GM18868 (cell line): ENCODE measurements around the gene SLC22A15.

Experiments used
- ATAC-seq: cut with Tn5 transposase; IDR thresholded peaks from one replicate; pipeline ENCODE4 v1.9.1; 2021; ENCODE audit warnings: mild to moderate bottlenecking, moderate library complexity; ENCODE audit not compliant: unreplicated experiment

Gene SLC22A15

DNA sequence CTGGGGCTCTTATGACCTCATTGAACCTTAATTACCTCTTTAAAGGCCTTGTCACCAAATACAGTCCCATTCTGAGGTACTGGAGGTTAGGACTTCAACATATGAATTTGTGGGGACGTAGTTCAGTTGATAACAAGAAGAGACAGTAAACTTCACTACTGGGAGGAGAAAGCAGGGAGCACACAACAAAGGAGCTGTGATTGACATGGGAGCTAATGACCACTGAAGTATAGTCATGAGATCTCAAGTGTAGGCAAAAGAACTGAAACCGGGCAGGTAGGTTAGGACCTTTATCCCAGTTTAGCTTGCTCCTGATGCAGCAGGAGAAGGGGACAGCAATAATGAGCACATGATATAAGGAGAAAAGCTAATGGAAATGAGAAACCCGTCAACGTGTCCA, 123.1 kb downstream of the SLC22A15 start:
- ATAC-seq, result no peak

DNA sequence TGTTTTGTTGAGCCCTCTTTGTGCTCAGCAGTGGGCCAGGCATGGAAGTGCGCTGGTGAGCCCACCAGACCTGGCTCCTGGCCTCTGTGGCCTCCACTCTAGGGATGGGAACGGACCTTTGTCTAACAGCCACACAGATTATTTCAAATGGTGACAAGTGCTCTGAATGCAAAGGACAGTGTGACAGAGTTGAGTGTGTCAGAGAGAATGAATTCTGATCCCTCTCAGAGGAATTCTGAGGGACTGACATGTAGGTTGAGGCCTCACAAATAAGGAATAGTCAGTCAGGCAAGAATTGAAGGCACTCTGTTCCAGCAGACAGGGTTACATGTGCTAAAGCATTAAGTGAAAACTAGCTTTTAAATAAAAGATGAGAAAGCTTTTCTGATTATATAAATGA, 123.6 kb downstream of the SLC22A15 start:
- no peak for ATAC-seq

DNA sequence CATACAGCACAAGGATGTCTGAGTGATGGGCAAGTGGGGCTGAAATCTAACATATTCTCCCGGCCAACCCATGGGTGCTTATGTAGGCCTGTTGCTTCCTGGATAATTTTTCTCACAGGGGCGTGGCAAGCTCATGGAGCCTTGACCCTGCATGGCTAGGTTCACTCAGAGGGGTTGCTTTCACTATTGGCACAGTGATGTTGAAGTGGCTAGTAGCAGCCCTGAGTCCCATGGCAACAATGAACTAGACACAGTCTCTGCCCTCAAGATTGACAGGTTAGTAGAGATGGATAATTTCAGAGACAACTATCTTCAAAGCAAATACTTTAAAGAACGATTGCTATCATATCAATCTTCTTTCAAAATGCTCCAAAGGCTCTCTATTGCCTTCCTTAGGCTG, 128.4 kb downstream of the SLC22A15 start:
- ATAC-seq, result peak; percentile 62

DNA sequence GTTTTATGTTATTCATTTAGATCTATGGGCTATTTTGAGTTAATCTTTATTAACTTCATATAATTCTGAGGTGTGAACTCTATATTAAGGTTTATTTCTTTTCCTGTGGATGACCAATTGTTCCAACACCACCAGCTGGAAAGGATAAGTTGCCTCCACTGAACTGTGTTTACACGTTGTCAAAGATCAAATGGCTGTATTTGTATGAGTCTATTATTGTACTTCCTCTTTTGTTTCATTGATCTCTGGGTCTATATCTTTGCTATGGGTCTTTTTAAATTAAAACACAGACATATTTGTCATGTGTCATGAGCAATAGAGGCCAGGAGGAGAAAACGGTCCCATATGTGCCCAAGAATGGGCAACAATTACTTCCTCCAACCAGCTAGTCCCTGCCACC, 129.7 kb downstream of the SLC22A15 start:
- no peak for ATAC-seq

DNA sequence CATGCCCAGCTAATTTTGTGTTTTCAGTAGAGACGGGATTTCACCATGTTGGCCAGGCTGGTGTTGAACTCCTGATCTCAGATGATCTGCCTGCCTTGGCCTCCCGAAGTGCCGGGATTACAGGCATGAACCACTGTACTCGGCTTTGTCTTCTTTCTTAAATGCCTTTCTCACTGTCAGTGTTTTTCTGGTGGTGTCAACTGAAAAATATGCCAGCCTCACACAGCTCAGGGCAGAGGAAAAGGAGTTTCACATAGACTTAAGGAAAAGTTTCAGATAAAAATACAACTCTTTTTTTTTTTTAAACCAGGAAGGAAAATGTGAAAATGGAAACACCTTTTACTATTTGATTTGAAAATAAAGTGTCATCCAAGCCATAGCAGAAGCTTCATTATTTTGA, 130.3 kb downstream of the SLC22A15 start:
- no peak for ATAC-seq

DNA sequence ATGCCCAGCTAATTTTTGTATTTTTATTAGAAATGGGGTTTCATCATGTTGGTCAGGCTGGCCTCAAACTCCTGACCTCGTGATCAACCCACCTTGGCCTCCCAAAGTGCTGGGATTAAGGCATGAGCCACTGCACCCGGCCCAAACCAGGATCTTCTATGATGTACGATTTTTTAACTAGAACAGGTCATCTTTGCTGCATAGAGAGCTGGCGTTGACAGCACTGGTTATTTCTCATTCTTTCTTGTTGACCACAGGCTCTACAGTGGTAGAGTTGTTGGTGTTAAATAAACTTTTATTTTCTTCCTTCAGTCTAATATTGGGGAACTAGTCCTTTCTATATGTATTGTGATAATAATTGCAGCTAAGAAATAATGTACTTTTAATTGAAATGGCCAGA, 131.1 kb downstream of the SLC22A15 start:
- ATAC-seq, result no peak

DNA sequence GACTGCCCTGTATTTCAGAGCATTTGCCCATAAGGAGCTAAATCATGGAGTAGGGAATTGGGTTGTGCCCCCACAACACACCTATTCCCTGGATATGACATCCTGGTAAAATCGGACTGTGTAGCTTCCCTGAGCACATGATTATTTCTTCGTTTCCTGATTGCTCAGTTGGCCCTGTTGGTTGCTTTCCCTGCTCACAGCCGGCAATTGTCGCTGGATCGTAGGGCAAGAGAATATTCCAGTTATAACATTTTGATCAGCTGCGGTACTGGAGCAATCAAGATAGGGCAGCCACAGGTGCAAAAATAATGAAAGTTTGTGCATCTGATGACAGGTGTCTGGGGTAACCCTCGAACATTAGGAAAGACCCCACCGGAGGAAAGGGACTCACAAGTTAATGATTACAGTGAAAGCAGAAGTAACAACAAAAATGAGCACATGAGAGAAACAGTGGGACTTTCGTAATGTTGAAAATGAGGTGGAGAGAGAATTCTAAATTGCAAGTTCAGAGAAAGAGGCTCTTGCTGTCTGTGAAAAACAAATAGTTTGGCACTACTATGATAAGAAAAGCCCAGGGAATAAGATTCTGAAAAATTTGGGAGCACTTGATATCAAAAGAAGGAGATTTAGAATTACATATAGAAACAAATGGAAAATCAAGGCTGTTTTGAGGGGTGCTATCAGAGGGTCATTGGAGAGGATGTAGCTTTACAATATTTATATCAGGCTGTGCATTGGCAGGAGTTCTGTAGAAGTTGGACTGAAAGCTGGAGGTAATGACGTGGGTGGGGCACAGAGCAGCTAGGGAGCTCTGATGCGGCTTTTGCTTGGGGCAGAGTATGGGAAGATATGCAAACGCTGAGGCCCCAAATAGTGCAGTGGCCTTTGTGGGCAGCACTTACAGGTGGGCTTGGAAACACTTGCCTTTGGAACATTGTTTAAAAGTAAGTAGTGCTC, 134.5 kb downstream of the SLC22A15 start, which contains the start of gene MAB21L3:
Gene MAB21L3 (plus strand): TSS at position 833 of the 957 bp plus-strand sequence. CDS start 1,217 bp downstream, outside the sequence.
- ATAC-seq, result peak; percentile 66

DNA sequence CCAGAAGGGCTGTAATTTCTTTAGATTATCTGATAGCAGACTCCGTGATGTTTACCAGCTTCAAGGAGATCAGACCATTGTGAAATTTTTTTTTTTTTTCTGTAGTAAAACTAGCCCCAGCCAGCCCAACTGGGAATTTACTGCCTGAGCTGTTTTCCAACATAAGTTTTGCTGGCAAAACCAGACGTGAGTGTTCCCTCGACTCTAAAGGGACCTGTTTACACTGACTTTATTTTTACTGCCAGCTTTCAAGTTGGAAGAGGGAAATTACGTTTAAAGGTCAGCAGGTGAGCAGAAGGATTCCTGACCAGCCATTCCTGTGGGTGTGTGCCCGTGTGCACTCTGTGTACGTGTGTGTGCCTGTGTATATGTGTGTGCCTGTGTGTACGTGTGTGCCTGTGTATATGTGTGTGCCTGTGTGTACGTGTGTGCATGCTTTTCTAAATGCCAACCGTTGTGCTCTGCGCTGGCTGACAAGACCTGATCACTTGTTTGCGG, 135.3 kb downstream of the SLC22A15 start:
- no peak for ATAC-seq

DNA sequence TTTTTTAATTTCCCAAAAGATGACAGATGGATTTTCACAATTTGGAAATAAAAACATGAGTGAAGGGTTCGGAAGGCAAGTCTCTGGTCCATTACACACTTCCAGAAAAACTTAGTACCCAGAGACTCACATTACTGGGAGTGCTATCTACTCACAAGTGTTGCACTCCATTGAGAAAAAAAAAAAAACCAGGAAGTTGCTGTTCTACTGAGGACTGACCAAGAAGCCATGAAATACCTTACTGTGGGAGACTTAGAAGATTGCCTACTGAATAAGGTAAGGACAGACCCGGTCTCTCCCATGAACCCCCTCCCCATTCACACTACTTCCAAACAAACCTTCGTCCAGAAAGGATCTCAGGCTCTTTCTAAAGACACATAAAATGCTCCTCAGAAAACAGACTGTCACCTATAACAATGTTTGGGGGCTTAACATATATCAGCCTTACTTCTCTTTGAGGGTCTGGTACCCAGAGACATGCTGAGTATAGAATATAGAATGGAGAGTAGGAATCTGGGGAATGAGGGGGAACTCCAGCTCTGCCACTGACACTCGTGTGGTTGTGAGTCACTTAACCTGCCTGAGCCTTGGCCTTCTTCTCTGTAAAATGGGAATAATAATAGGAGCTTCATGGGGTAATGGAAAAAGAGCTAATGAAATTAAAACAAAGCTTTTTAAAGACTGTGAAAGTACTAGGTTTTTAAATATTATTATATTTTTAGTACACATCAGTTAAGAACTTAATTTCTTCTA, 136.3 kb downstream of the SLC22A15 start:
- no peak for ATAC-seq

DNA sequence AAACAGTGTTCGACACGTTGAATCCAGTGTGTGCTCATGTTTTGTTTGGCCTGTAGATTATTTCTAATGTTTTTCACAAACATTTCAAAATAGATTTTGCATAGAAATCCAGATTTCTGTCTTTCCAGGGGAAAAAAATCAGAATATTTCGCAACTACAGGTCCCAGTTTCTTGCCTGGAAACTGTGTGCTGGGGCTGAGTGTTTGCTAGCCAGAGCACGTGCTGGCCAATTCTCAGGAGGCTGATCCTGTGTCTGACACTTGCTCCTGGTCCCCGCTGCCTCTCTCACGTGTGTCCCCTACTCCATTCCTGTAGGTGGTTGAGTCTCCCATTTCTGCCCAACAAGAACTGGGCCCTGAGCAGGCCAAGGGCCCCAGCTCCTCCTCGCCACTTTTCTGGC, 137.3 kb downstream of the SLC22A15 start:
- ATAC-seq, result no peak

DNA sequence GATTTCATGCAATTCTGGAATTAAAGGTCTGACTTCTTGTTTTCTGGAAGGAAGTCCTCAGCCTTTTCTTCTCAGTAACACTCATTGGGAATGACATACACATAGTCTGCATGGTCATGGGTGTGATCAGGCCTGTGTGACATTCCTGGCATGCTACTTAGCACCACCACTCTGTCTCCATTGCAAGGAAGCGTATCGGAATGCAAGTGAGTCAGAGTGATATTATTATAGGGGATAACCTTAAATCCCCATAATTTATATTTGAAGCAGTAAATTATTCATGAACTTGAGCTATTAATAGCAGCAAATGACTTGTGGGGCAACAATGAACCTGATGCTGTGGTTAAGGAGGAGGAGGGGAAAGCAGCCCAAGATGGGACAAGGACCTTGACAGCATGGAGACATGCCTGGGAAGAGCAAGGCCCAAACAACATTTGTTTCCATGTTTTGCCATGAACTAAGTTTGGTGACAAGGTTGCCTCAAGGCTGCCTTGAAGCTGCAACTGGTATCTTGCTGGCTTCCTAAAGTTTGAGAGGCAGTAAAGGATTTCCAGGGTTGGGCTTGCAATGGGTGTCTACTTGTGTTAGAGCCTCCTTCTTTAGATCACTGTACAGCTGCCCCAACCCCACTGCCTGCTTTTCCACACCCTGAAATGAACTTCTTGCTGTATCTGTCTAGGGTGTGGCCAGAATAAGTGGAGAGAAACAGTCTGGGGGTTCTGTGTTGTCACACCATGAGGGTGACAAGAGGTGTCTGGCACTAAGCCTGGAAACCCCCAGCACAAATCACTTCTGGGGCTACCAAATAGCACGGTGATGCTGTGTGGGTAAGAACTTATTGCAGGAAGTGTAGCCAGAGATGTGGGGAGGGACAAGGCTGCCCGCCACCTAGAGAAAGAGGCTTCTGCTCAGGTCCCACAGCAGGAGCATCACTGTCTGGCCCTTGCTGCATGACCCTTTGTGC, 139.4 kb downstream of the SLC22A15 start:
- ATAC-seq, result peak; percentile 38

DNA sequence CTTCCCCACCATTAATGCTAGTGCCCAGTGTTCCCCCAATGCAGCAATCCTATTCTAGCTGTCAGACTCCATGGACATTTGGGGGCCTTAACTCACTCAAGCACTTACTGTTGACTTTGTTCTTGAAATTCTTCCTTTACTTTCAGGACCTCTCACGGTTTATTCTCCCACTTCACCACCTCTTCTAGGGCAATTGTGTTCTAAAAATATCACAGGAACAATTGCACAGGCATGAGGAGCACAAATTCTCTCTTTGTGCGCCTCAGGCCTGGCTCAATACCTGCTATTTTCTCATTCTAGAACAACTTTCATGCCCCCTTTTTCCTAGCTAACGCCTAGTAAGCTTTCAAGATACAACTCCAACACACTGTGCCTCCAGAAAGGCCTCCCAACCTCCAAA, 142.2 kb downstream of the SLC22A15 start:
- no peak for ATAC-seq
